Esophagus squamous epithelium (tissue), 5 donors: ENCODE data around the gene LIMK2. TPM values are rescaled to one million over a fixed set of nuclear protein-coding genes. Genes with fewer than 3 reads are reported as not detected.

Experiments used
- DNase-seq: peaks from one replicate; lab custom pipeline; 2025; lab: John Stamatoyannopoulos, UW
- H3K27ac ChIP-seq, 4 donors: fragments of 200-600 bp; sonication (generic); one replicate each; pipeline ENCODE4 v1.5.1; 2016 to 2019; ENCODE audit warnings: mild to moderate bottlenecking in 1 of 4
- H3K27me3 ChIP-seq, 4 donors: fragments of 200-600 bp; sonication (generic); 1 replicate in 3 of 4; 2 replicates in 1 of 4; pipeline versions ENCODE4 v1.5.1 to v1.6.0; 2017 to 2021; ENCODE audit warnings: antibody characterized with exemption in 1 of 4
- H3K36me3 ChIP-seq, 3 donors: fragments of 200-600 bp; sonication (generic); one replicate each; pipeline ENCODE4 v1.5.1; 2016 to 2019
- H3K4me1 ChIP-seq, 3 donors: fragments of 200-600 bp; sonication (generic); one replicate each; pipeline ENCODE4 v1.5.1; 2017 to 2019
- H3K4me3 ChIP-seq, 4 donors: fragments of 200-600 bp; sonication (generic); 1 replicate in 3 of 4; 2 replicates in 1 of 4; pipeline ENCODE4 v1.5.1; 2016 to 2019; ENCODE audit warnings: mild to moderate bottlenecking in 2 of 4, moderate library complexity in 1 of 4
- H3K9me3 ChIP-seq, 3 donors: fragments of 200-600 bp; sonication (generic); one replicate each; pipeline ENCODE4 v1.5.1; 2016 to 2019
- CTCF ChIP-seq, 6 experiments: fragments of 450-650 bp in 4 of 6; fragments of 200-600 bp in 2 of 6; sonication (generic) in 2 of 6; IDR thresholded peaks; one replicate each; pipeline ENCODE4 v1.5.1; 2016 to 2019; ENCODE audit warnings: antibody characterized with exemption in 6 of 6, mild to moderate bottlenecking in 4 of 6, moderate library complexity in 4 of 6
- POLR2A ChIP-seq, 4 donors: fragments of 450-650 bp; IDR thresholded peaks; one replicate each; pipeline ENCODE4 v1.6.1; 2017; ENCODE audit warnings: antibody characterized with exemption in 4 of 4, mild to moderate bottlenecking in 4 of 4, moderate library complexity in 3 of 4
- WGBS, 2 donors: methylation state at CpG; one replicate each; pipeline ENCODE4 v1.1.5; 2018; 5-methylcytosine and 5-hydroxymethylcytosine counted together
- intact Hi-C: fragments of 100-400 bp; cut with DNase I; formaldehyde crosslinking; loops from one replicate; pipeline ENCODE4 v1.15.0; 2022
- small RNA-seq, 4 donors: library from RNA; depleted of rRNA; stranded (forward); fragments of <200 nt; gene quantifications; one replicate each; pipeline ENCODE3, GENCODE V24; 2016
- total RNA-seq, 4 donors: library from RNA; depleted of rRNA; stranded (reverse); fragments of >200 nt; gene quantifications; one replicate each; pipeline ENCODE4 v1.1.0, GENCODE V29; 2016
- donor health status: DM: yes; HTN: yes; CAD: no.

LIMK2 gene
- total RNA-seq, 4 donors from 2014 or later, result 61.8 to 134 (median 109) TPM

- no peaks in the 10 kb centered on the region for H3K9me3 ChIP-seq
- H3K27ac ChIP-seq, result peak overlapping the region in 1 of 4 donors; percentile 24
- H3K36me3 ChIP-seq, result peaks cover 5 to 97% (median 24%) of the 10 kb centered on the region in 3 donors
- intact Hi-C loops, result no loop called here
- peaks cover 6 to 41% (median 21%) of the 10 kb centered on the region in 3 donors for H3K4me1 ChIP-seq
- TF ChIP-seq POLR2A (IDR thresholded peaks at IDR 0.05) (no peak), CTCF (IDR thresholded peaks at IDR 0.05) (no peak)
- no peak for DNase-seq
- no peaks in the 10 kb centered on the region for H3K27me3 ChIP-seq
- WGBS, 2 donors, result 36 to 44% methylated on average over 3 to 4 of the region's 4 CpGs
- H3K4me3 ChIP-seq, result no peak overlapping the region
Observed at GRCh38 chr22:31329029-31329428, 116.9 kb downstream of the LIMK2 start.

Small RNA genes lying within 50 kb of the gene (small RNA-seq; reads per million reads assigned to genes)
- gene RF00019 (0 reads per million in 4 donors), gene RNA5SP496 (0 to 0.41 (median 0) reads per million in 4 donors), gene RNU6-1128P (0 reads per million in 4 donors)

Other genes starting within 250 kb of the LIMK2 start
- gene MORC2, start 243.5 kb upstream of the LIMK2 start, total RNA-seq, result 10 to 100 TPM in 3 of 4 donors, 1 to 10 TPM in 1; 9.5 to 24.0 (median 13.1) TPM
- 10 to 100 TPM; 27.9 to 63.1 (median 41.5) TPM for gene TUG1, start 243.0 kb upstream of the LIMK2 start, total RNA-seq
- gene SMTN, start 131.0 kb upstream of the LIMK2 start, total RNA-seq, result 100 to 1,000 TPM in 1 of 4 donors, 10 to 100 TPM in 3; 28.2 to 158 (median 45.8) TPM
- gene SELENOM, start 104.7 kb upstream of the LIMK2 start, total RNA-seq, result 100 to 1,000 TPM in 2 of 4 donors, 10 to 100 TPM in 2; 13.3 to 291 (median 67.6) TPM
- 1 to 10 TPM in 2 of 4 donors, under 1 TPM in 2; 0.22 to 2.4 (median 0.84) TPM for gene INPP5J, start 89.3 kb upstream of the LIMK2 start, total RNA-seq
- gene PLA2G3, start 71.8 kb upstream of the LIMK2 start, total RNA-seq, result 10 to 100 TPM in 1 of 4 donors, 1 to 10 TPM in 3; 5.0 to 27.0 (median 7.8) TPM
- gene RNF185, start 52.1 kb upstream of the LIMK2 start, total RNA-seq, result 10 to 100 TPM; 20.1 to 34.0 (median 27.5) TPM
- 10 to 100 TPM in 3 of 4 donors, 1 to 10 TPM in 1; 7.0 to 53.0 (median 19.2) TPM for gene PIK3IP1, start 80.2 kb downstream of the LIMK2 start, total RNA-seq
- gene PATZ1, start 134.0 kb downstream of the LIMK2 start, total RNA-seq, result 10 to 100 TPM in 2 of 4 donors, 1 to 10 TPM in 2; 2.2 to 13.0 (median 7.2) TPM
- 10 to 100 TPM; 26.5 to 67.3 (median 41.2) TPM for gene DRG1, start 187.3 kb downstream of the LIMK2 start, total RNA-seq